T-helper 17 cell (primary cell): ENCODE data around the gene PXT1. TPM values are rescaled to one million over a fixed set of nuclear protein-coding genes. Genes with fewer than 3 reads are reported as not detected.
A peak's percentile ranks its signal among the peaks of the same experiment; 100 is the strongest.
"Not testable (repeated sequence)": the region's sequence is repeated elsewhere in the genome, so short reads cannot be mapped to it uniquely, and the experiment has no call there.

Experiments
- ATAC-seq: fragments of 150-1000 bp; cut with Tn5 transposase; 2 replicates; pipeline ENCODE4 v1.10.0; 2021; ENCODE audit warnings: mild to moderate bottlenecking, moderate library complexity
- DNase-seq, 3 donors: peaks; one replicate each; pipeline versions ENCODE4 v3.0.0 to v3.0.0-alpha.2; 2020 to 2021
- H3K9me3 ChIP-seq: one replicate; pipeline ENCODE4 v1.7.0; 2013; ENCODE audit warnings: low read length, mild to moderate bottlenecking; ENCODE audit not compliant: control insufficient read depth, poor library complexity, severe bottlenecking
- H3K27ac Mint-ChIP-seq: one replicate; pipeline ENCODE4 v1.8.0; 2022; ENCODE audit warnings: mild to moderate bottlenecking, moderate library complexity, mixed read lengths
- H3K27me3 Mint-ChIP-seq: one replicate; pipeline ENCODE4 v1.8.0; 2022; ENCODE audit warnings: mixed read lengths
- H3K36me3 Mint-ChIP-seq: one replicate; pipeline ENCODE4 v1.8.0; 2022; ENCODE audit warnings: low read depth, mixed read lengths
- H3K4me1 Mint-ChIP-seq: one replicate; pipeline ENCODE4 v1.8.0; 2022; ENCODE audit warnings: mild to moderate bottlenecking, mixed read lengths
- H3K4me3 Mint-ChIP-seq: one replicate; pipeline ENCODE4 v1.8.0; 2022; ENCODE audit warnings: mild to moderate bottlenecking, moderate library complexity, mixed read lengths
- total RNA-seq, 4 donors: library from RNA in 2 of 4; stranded (reverse) in 2 of 4; gene quantifications; one replicate each; pipeline ENCODE4 v1.2.3 and lab custom pipeline; 2022 to 2026

PXT1 gene
- total RNA-seq, 2 donors from 2014 or later: 0.30 to 0.60 TPM

GRCh38 chr6:36464233-36464632 lies 21.6 kb upstream of the PXT1 start:
- H3K9me3 ChIP-seq: no peaks in the 10 kb centered on the region
- no peak overlapping the region for H3K4me3 Mint-ChIP-seq
- peaks cover 32% of the 10 kb centered on the region for H3K4me1 Mint-ChIP-seq
- H3K27ac Mint-ChIP-seq: peak overlapping the region; percentile 3
- H3K27me3 Mint-ChIP-seq: no peaks in the 10 kb centered on the region
- peaks cover 2% of the 10 kb centered on the region for H3K36me3 Mint-ChIP-seq
- no peak for ATAC-seq
- no peak for DNase-seq

GRCh38 chr6:36463676-36464075 lies 21.0 kb upstream of the PXT1 start:
- no peak overlapping the region for H3K4me3 Mint-ChIP-seq

GRCh38 chr6:36461646-36462045 lies 19.0 kb upstream of the PXT1 start:
- Mint-ChIP-seq H3K4me3 (no peak overlapping the region), H3K4me1 (peaks cover 34% of the 10 kb centered on the region), H3K27ac (no peak overlapping the region), H3K36me3 (peaks cover 4% of the 10 kb centered on the region), H3K27me3 (no peaks in the 10 kb centered on the region)
- no peak for ATAC-seq
- DNase-seq: no peak
- no peaks in the 10 kb centered on the region for H3K9me3 ChIP-seq

More at GRCh38 chr6:36463676-36464075, 21.0 kb upstream of the PXT1 start:
- peak overlapping the region; percentile 3 for H3K27ac Mint-ChIP-seq
- H3K9me3 ChIP-seq: no peaks in the 10 kb centered on the region
- H3K27me3 Mint-ChIP-seq: no peaks in the 10 kb centered on the region
- H3K4me1 Mint-ChIP-seq: peaks cover 29% of the 10 kb centered on the region
- DNase-seq: no peak
- no peak for ATAC-seq
- H3K36me3 Mint-ChIP-seq: peaks cover 2% of the 10 kb centered on the region

- ATAC-seq: no peak
Measured at GRCh38 chr6:36460916-36461315, 18.3 kb upstream of the PXT1 start.

GRCh38 chr6:36459501-36459900 lies 16.8 kb upstream of the PXT1 start:
- Mint-ChIP-seq H3K4me3 (no peak overlapping the region), H3K27ac (no peak overlapping the region), H3K36me3 (peaks cover 4% of the 10 kb centered on the region), H3K27me3 (no peaks in the 10 kb centered on the region), H3K4me1 (peaks cover 33% of the 10 kb centered on the region)
- DNase-seq (no peak), ATAC-seq (no peak)
- H3K9me3 ChIP-seq: no peaks in the 10 kb centered on the region

More at GRCh38 chr6:36460916-36461315, 18.3 kb upstream of the PXT1 start:
- DNase-seq: no peak
- Mint-ChIP-seq H3K36me3 (peaks cover 4% of the 10 kb centered on the region), H3K4me3 (no peak overlapping the region), H3K4me1 (peaks cover 34% of the 10 kb centered on the region), H3K27me3 (no peaks in the 10 kb centered on the region), H3K27ac (no peak overlapping the region)
- H3K9me3 ChIP-seq: no peaks in the 10 kb centered on the region

GRCh38 chr6:36455486-36456027 lies 12.9 kb upstream of the PXT1 start:
- DNase-seq (no peak), ATAC-seq (no peak)
- H3K9me3 ChIP-seq: no peaks in the 10 kb centered on the region
- H3K4me3 Mint-ChIP-seq: no peak overlapping the region
- peaks cover 2% of the 10 kb centered on the region for H3K36me3 Mint-ChIP-seq
- H3K27ac Mint-ChIP-seq: no peak overlapping the region
- peaks cover 16% of the 10 kb centered on the region for H3K4me1 Mint-ChIP-seq
- H3K27me3 Mint-ChIP-seq: no peaks in the 10 kb centered on the region

- not testable (repeated sequence) for H3K27me3 Mint-ChIP-seq, H3K4me3 Mint-ChIP-seq
- peaks cover 16% of the 10 kb centered on the region for H3K4me1 Mint-ChIP-seq
Measured at GRCh38 chr6:36452897-36453296, 10.2 kb upstream of the PXT1 start.

GRCh38 chr6:36449173-36449572 lies 6.5 kb upstream of the PXT1 start:
- Mint-ChIP-seq H3K4me1 (peaks cover 26% of the 10 kb centered on the region), H3K27ac (peak overlapping the region; percentile 82)
- not testable (repeated sequence) for DNase-seq, H3K36me3 Mint-ChIP-seq, H3K27me3 Mint-ChIP-seq, ATAC-seq, H3K4me3 Mint-ChIP-seq, H3K9me3 ChIP-seq

More at GRCh38 chr6:36452897-36453296, 10.2 kb upstream of the PXT1 start:
- not testable (repeated sequence) for H3K9me3 ChIP-seq, DNase-seq, ATAC-seq, H3K36me3 Mint-ChIP-seq
- peak overlapping the region; percentile 32 for H3K27ac Mint-ChIP-seq

GRCh38 chr6:36445621-36446020 lies 3.0 kb upstream of the PXT1 start:
- H3K27me3 Mint-ChIP-seq: no peaks in the 10 kb centered on the region
- H3K4me3 Mint-ChIP-seq: peak overlapping the region; percentile 45
- H3K36me3 Mint-ChIP-seq: no peaks in the 10 kb centered on the region

GRCh38 chr6:36444470-36444869 lies 1.8 kb upstream of the PXT1 start:
- no peaks in the 10 kb centered on the region for H3K36me3 Mint-ChIP-seq
- DNase-seq (no peak), ATAC-seq (no peak)
- H3K9me3 ChIP-seq: no peaks in the 10 kb centered on the region
- H3K4me1 Mint-ChIP-seq: peaks cover 31% of the 10 kb centered on the region
- H3K27me3 Mint-ChIP-seq: no peaks in the 10 kb centered on the region
- H3K27ac Mint-ChIP-seq: peak overlapping the region; percentile 96
- H3K4me3 Mint-ChIP-seq: peak overlapping the region; percentile 93

More at GRCh38 chr6:36445621-36446020, 3.0 kb upstream of the PXT1 start:
- peak overlapping the region; percentile 96 for H3K27ac Mint-ChIP-seq
- peaks cover 36% of the 10 kb centered on the region for H3K4me1 Mint-ChIP-seq
- ATAC-seq: no peak
- no peak for DNase-seq
- no peaks in the 10 kb centered on the region for H3K9me3 ChIP-seq

GRCh38 chr6:36443471-36444428 lies 1.1 kb upstream of the PXT1 start:
- ATAC-seq (peak; percentile 8), DNase-seq (no peak)
- no peaks in the 10 kb centered on the region for H3K27me3 Mint-ChIP-seq
- peak overlapping the region; percentile 93 for H3K4me3 Mint-ChIP-seq
- no peaks in the 10 kb centered on the region for H3K36me3 Mint-ChIP-seq
- peak overlapping the region; percentile 96 for H3K27ac Mint-ChIP-seq
- H3K4me1 Mint-ChIP-seq: peaks cover 31% of the 10 kb centered on the region
- no peaks in the 10 kb centered on the region for H3K9me3 ChIP-seq

GRCh38 chr6:36442103-36442670 lies 467 bp downstream of the PXT1 start:
- peak overlapping the region; percentile 93 for H3K4me3 Mint-ChIP-seq
- H3K36me3 Mint-ChIP-seq: no peaks in the 10 kb centered on the region
- no peaks in the 10 kb centered on the region for H3K9me3 ChIP-seq
- no peaks in the 10 kb centered on the region for H3K27me3 Mint-ChIP-seq
- peak overlapping the region; percentile 96 for H3K27ac Mint-ChIP-seq
- no peak for DNase-seq
- peaks cover 28% of the 10 kb centered on the region for H3K4me1 Mint-ChIP-seq
- no peak for ATAC-seq

- H3K27me3 Mint-ChIP-seq: no peaks in the 10 kb centered on the region
- DNase-seq (peak; percentile 45 to 70 (median 50)), ATAC-seq (peak; percentile 71)
- H3K27ac Mint-ChIP-seq: peak overlapping the region; percentile 96
- peak overlapping the region; percentile 45 for H3K4me3 Mint-ChIP-seq
- H3K9me3 ChIP-seq: no peaks in the 10 kb centered on the region
- H3K4me1 Mint-ChIP-seq: peaks cover 27% of the 10 kb centered on the region
- H3K36me3 Mint-ChIP-seq: no peaks in the 10 kb centered on the region
Measured at GRCh38 chr6:36441307-36441894, 1.3 kb downstream of the PXT1 start.
